RWPE2 (cell line): ENCODE measurements around the gene DUSP9.
A peak's percentile ranks its signal among the peaks of the same experiment; 100 is the strongest.
"Not testable (repeated sequence)": the region's sequence is repeated elsewhere in the genome, so short reads cannot be mapped to it uniquely, and the experiment has no call there.

Experiments used
- ATAC-seq: fragments of 200-7000 bp; cut with Tn5 transposase; 3 replicates; pipeline ENCODE4 v1.9.1; 2021; ENCODE audit warnings: low read depth
- DNase-seq: peaks from one replicate; pipeline ENCODE4 v3.0.0-alpha.2; 2020; ENCODE audit warnings: low spot score
- H3K27ac ChIP-seq: fragments of 450-650 bp; 2 replicates; pipeline ENCODE4 v1.5.1; 2017; ENCODE audit warnings: mild to moderate bottlenecking; ENCODE audit not compliant: poor library complexity, severe bottlenecking
- H3K27me3 ChIP-seq: fragments of 250-450 bp; sonication (Bioruptor Pico); 2 replicates; pipeline ENCODE4 v1.5.1; 2021; ENCODE audit warnings: mild to moderate bottlenecking, moderate library complexity; ENCODE audit not compliant: insufficient read depth, poor library complexity, severe bottlenecking
- H3K36me3 ChIP-seq: fragments of 250-450 bp; sonication (Bioruptor Pico); 2 replicates; pipeline ENCODE4 v1.5.1; 2020; ENCODE audit warnings: low read depth, mild to moderate bottlenecking, moderate library complexity
- H3K4me1 ChIP-seq: fragments of 250-450 bp; sonication (Bioruptor Pico); 2 replicates; pipeline ENCODE4 v1.5.1; 2021; ENCODE audit warnings: mild to moderate bottlenecking, moderate library complexity; ENCODE audit not compliant: insufficient read depth, poor library complexity, severe bottlenecking
- H3K4me3 ChIP-seq: fragments of 250-450 bp; sonication (Bioruptor Pico); 2 replicates; pipeline ENCODE4 v1.5.1; 2021; ENCODE audit warnings: mild to moderate bottlenecking, moderate library complexity; ENCODE audit not compliant: severe bottlenecking
- H3K9me3 ChIP-seq: fragments of 250-450 bp; sonication (Bioruptor Pico); 2 replicates; pipeline ENCODE4 v1.5.1; 2021; ENCODE audit warnings: mild to moderate bottlenecking, moderate library complexity; ENCODE audit not compliant: severe bottlenecking
- CTCF ChIP-seq: fragments of 450-650 bp; IDR thresholded peaks from one replicate; pipeline ENCODE4 v1.5.1; 2017; ENCODE audit warnings: mild to moderate bottlenecking, moderate library complexity; ENCODE audit not compliant: poor library complexity, severe bottlenecking

Gene DUSP9

DNA sequence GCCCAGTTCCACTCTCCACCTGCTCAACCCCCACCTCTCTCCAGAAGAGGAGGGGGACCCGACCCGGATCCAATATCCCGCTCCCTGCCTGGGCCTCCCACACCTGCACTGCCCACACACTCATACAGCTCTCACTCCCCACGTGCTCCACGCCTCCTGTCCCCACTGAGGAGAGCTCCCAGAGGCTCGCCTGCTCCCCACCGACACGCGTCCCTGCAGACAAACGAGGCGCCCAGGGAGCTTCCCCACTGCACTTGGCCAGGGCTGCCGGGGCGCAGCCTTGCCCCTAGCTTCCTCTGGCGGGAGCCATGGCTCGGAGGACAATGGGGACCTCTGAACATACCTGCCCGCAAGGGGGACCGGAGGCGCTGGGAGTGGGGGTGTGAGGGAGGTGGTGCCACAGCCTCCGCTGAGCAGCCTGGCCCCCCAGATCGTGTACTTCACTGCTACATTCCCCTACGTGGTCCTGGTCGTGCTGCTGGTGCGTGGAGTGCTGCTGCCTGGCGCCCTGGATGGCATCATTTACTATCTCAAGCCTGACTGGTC lies 45.7 kb downstream of the DUSP9 start:
- Histone ChIP-seq H3K27ac (no peak overlapping the region), H3K27me3 (no peaks in the 10 kb centered on the region), H3K36me3 (peaks cover 5% of the 10 kb centered on the region; the same call in 1 of the 2 replicates), H3K4me1 (no peaks in the 10 kb centered on the region), H3K9me3 (no peaks in the 10 kb centered on the region), H3K4me3 (no peak overlapping the region)
- no peak for ATAC-seq
- DNase-seq: no peak
- no peak for TF ChIP-seq CTCF

DNA sequence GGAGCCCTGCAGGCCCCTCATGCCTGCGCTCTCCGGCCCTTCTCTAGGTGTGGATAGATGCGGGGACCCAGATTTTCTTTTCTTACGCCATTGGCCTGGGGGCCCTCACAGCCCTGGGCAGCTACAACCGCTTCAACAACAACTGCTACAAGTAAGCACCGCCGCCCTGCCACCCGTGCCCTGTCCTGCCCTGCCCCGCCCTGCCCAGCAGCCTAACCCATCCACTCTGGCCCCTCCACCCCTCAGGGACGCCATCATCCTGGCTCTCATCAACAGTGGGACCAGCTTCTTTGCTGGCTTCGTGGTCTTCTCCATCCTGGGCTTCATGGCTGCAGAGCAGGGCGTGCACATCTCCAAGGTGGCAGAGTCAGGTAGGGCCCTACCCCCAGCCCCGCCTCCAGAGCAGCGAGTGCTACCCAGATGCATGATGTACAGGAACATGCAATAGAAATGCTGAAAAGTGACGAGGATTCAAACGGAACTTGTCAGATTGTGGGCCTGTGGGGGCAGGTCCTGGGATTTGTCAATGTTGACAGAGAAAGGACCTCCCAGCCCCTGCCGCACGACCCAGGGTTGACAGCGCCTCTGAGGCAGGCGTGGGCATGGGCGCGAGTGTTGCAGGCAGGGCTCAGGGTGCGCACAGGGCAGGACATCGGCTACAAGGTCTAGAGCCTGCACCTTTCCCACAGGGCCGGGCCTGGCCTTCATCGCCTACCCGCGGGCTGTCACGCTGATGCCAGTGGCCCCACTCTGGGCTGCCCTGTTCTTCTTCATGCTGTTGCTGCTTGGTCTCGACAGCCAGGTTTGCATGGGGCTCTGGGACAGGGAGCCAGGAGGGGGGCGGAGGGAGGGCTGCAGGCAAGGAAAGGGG lies 46.4 kb downstream of the DUSP9 start:
- no peaks in the 10 kb centered on the region for H3K4me1 ChIP-seq

GRCh38 chrX:153694256-153694655 lies 47.3 kb downstream of the DUSP9 start:
- not testable (repeated sequence) for H3K36me3 ChIP-seq

More for the DNA sequence above, 46.4 kb downstream of the DUSP9 start:
- no peak for DNase-seq
- H3K4me3 ChIP-seq: no peak overlapping the region
- H3K27me3 ChIP-seq: no peaks in the 10 kb centered on the region
- TF ChIP-seq CTCF: no peak
- no peaks in the 10 kb centered on the region for H3K9me3 ChIP-seq
- ATAC-seq: no peak
- H3K36me3 ChIP-seq: peaks cover 5% of the 10 kb centered on the region; the same call in 1 of the 2 replicates
- no peak overlapping the region for H3K27ac ChIP-seq

DNA sequence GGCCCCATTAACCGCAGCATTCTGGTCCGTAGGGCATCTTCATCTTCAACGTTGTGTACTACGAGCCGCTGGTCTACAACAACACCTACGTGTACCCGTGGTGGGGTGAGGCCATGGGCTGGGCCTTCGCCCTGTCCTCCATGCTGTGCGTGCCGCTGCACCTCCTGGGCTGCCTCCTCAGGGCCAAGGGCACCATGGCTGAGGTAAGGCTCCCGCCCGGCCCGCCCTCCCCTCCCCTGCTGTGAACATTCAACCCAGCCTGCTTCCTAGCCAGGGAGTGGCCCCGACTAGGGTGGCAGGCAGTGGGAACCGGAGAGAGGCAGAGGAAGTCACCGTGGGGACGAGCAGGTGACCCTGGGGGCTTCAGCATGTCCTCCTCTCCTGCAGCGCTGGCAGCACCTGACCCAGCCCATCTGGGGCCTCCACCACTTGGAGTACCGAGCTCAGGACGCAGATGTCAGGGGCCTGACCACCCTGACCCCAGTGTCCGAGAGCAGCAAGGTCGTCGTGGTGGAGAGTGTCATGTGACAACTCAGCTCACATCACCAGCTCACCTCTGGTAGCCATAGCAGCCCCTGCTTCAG lies 47.8 kb downstream of the DUSP9 start:
- Histone ChIP-seq H3K27me3 (no peaks in the 10 kb centered on the region), H3K27ac (no peak overlapping the region), H3K9me3 (no peaks in the 10 kb centered on the region), H3K36me3 (peaks cover 5% of the 10 kb centered on the region; the same call in 1 of the 2 replicates), H3K4me3 (no peak overlapping the region), H3K4me1 (no peaks in the 10 kb centered on the region)
- ATAC-seq (no peak), DNase-seq (no peak)
- no peak for TF ChIP-seq CTCF

More at GRCh38 chrX:153694256-153694655, 47.3 kb downstream of the DUSP9 start:
- H3K9me3 ChIP-seq, H3K4me1 ChIP-seq, H3K27me3 ChIP-seq, H3K4me3 ChIP-seq, H3K27ac ChIP-seq, ATAC-seq, DNase-seq: not testable (repeated sequence)

DNA sequence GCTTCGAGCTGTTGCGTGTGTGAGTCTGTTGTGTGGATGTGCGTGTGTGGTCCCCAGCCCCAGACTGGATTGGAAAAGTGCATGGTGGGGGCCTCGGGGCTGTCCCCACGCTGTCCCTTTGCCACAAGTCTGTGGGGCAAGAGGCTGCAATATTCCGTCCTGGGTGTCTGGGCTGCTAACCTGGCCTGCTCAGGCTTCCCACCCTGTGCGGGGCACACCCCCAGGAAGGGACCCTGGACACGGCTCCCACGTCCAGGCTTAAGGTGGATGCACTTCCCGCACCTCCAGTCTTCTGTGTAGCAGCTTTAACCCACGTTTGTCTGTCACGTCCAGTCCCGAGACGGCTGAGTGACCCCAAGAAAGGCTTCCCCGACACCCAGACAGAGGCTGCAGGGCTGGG lies 49.1 kb downstream of the DUSP9 start:
- DNase-seq (no peak), ATAC-seq (no peak)
- Histone ChIP-seq H3K27me3 (no peaks in the 10 kb centered on the region), H3K36me3 (peaks cover 5% of the 10 kb centered on the region; the same call in 1 of the 2 replicates), H3K27ac (no peak overlapping the region), H3K4me1 (no peaks in the 10 kb centered on the region), H3K9me3 (no peaks in the 10 kb centered on the region), H3K4me3 (no peak overlapping the region)
- TF ChIP-seq CTCF: no peak

DNA sequence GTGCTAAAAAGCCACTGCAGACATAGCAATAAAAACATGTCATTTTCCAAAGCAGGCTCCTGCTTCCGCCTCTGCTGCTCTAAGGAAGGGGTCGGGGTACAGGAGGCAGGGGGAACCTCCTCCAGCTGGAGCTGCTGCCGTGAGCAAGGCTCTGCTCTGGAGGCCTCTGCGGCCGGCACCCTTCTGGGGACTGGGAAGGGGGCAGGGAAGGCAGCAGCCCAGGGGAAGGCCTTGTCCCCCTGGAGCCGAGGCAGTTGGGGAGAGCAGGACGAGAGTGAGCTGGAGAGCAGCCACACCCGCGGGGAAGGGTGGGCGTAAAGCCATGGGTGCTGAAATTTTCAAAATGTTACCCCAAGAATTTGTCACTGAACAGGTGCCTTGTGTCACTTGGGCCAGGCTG lies 49.5 kb downstream of the DUSP9 start:
- not testable (repeated sequence) for H3K9me3 ChIP-seq, H3K27me3 ChIP-seq, H3K4me3 ChIP-seq, H3K27ac ChIP-seq, ATAC-seq, H3K36me3 ChIP-seq, H3K4me1 ChIP-seq, DNase-seq

- not testable (repeated sequence) for H3K27ac ChIP-seq, DNase-seq, H3K36me3 ChIP-seq, H3K4me3 ChIP-seq, H3K27me3 ChIP-seq, H3K9me3 ChIP-seq, H3K4me1 ChIP-seq
- ATAC-seq: peak; percentile 35; the same call in 2 of the 3 replicates
Measured at GRCh38 chrX:153696986-153697722, 50.2 kb downstream of the DUSP9 start.
